Thoracic aorta (tissue), 2 donors: ENCODE measurements around the gene ALKBH3. TPM values are rescaled to one million over a fixed set of nuclear protein-coding genes. Genes with fewer than 3 reads are reported as not detected.

Source experiments
- ATAC-seq: fragments of 150-250 bp; one replicate; pipeline ENCODE4 v1.8.0; 2017; ENCODE audit warnings: low read depth; ENCODE audit not compliant: insufficient number of reproducible peaks, low FRiP score
- DNase-seq: peaks from one replicate; pipeline ENCODE4 v3.0.0-alpha.2; 2020; ENCODE audit warnings: low spot score
- H3K27ac ChIP-seq, 2 donors: fragments of 200-600 bp; sonication (generic); 1 replicate in 1 of 2; 2 replicates in 1 of 2; pipeline ENCODE4 v1.5.1; 2016; ENCODE audit warnings: mild to moderate bottlenecking in 2 of 2, moderate library complexity in 2 of 2
- H3K27me3 ChIP-seq: fragments of 200-600 bp; sonication (generic); replicated peaks from 2 replicates; pipeline ENCODE4 v1.6.0; 2016; ENCODE audit warnings: mild to moderate bottlenecking; ENCODE audit not compliant: insufficient read depth
- H3K36me3 ChIP-seq: fragments of 200-600 bp; sonication (generic); one replicate; pipeline ENCODE4 v1.5.1; 2016
- H3K4me1 ChIP-seq, 2 donors: fragments of 200-600 bp; sonication (generic); 1 replicate in 1 of 2; 2 replicates in 1 of 2; pipeline versions ENCODE4 v1.5.1 to v1.6.0; 2016; ENCODE audit warnings: low read depth in 2 of 2, mild to moderate bottlenecking in 1 of 2; ENCODE audit not compliant: control insufficient read depth in 1 of 2
- H3K4me3 ChIP-seq: fragments of 200-600 bp; sonication (generic); 2 replicates; pipeline ENCODE4 v1.5.1; 2016; ENCODE audit warnings: mild to moderate bottlenecking
- H3K9me3 ChIP-seq: fragments of 200-600 bp; sonication (generic); 2 replicates; pipeline ENCODE4 v1.5.1; 2016
- CTCF ChIP-seq: fragments of 200-600 bp; sonication (generic); IDR thresholded peaks from one replicate; pipeline ENCODE4 v1.5.1; 2019; ENCODE audit warnings: antibody characterized with exemption
- total RNA-seq, 2 donors: library from RNA; depleted of rRNA; stranded (reverse); fragments of >200 nt; gene quantifications; one replicate each; pipeline versions ENCODE4 v1.1.0 to v1.2.3, GENCODE V29; 2016

ALKBH3 gene
- total RNA-seq, 2 donors from 2014 or later = 28.1 to 65.5 TPM

GRCh38 chr11:43937434-43938411 is 57.1 kb downstream of the ALKBH3 start:
- no peaks in the 10 kb centered on the region for H3K36me3 ChIP-seq
- no peak for TF ChIP-seq CTCF
- H3K4me3 ChIP-seq = no peak overlapping the region
- H3K27ac ChIP-seq = peak overlapping the region; percentile 51 to 67
- peaks cover 0 to 33% of the 10 kb centered on the region in 2 donors for H3K4me1 ChIP-seq
- H3K27me3 ChIP-seq = no peaks in the 10 kb centered on the region
- H3K9me3 ChIP-seq = no peaks in the 10 kb centered on the region
- ATAC-seq = no peak
- DNase-seq = no peak

GRCh38 chr11:43941257-43941994 is 60.8 kb downstream of the ALKBH3 start:
- no peaks in the 10 kb centered on the region for H3K9me3 ChIP-seq
- H3K4me3 ChIP-seq = peak overlapping the region; percentile 82
- DNase-seq (no peak), ATAC-seq (no peak)
- peak overlapping the region; percentile 84 to 86 for H3K27ac ChIP-seq
- H3K4me1 ChIP-seq = peaks cover 0 to 32% of the 10 kb centered on the region in 2 donors
- H3K36me3 ChIP-seq = no peaks in the 10 kb centered on the region
- H3K27me3 ChIP-seq = no peaks in the 10 kb centered on the region
- no peak for TF ChIP-seq CTCF

- H3K4me3 ChIP-seq = peak overlapping the region; percentile 95
- H3K4me1 ChIP-seq = peaks cover 0 to 33% of the 10 kb centered on the region in 2 donors
- no peak for TF ChIP-seq CTCF
- no peaks in the 10 kb centered on the region for H3K9me3 ChIP-seq
- ATAC-seq = no peak
- H3K27ac ChIP-seq = peak overlapping the region; percentile 92 to 98
- H3K27me3 ChIP-seq = no peaks in the 10 kb centered on the region
- no peak for DNase-seq
- H3K36me3 ChIP-seq = no peaks in the 10 kb centered on the region
Measured at GRCh38 chr11:43942662-43943371, 62.2 kb downstream of the ALKBH3 start.

- DNase-seq (no peak), ATAC-seq (no peak)
- no peaks in the 10 kb centered on the region for H3K27me3 ChIP-seq
- no peaks in the 10 kb centered on the region for H3K36me3 ChIP-seq
- no peaks in the 10 kb centered on the region for H3K9me3 ChIP-seq
- H3K27ac ChIP-seq = peak overlapping the region; percentile 92 to 98
- TF ChIP-seq CTCF = no peak
- peaks cover 0 to 36% of the 10 kb centered on the region in 2 donors for H3K4me1 ChIP-seq
- H3K4me3 ChIP-seq = peak overlapping the region; percentile 95
Measured at GRCh38 chr11:43943372-43943930, 62.8 kb downstream of the ALKBH3 start.
